Neural cell (in vitro differentiated cells): ENCODE results near the gene SERTAD2. TPM values are rescaled to one million over a fixed set of nuclear protein-coding genes. Genes with fewer than 3 reads are reported as not detected.

Experiments
- H2AFZ ChIP-seq: fragments of 200-600, 300-800 bp; sonication (generic), shearing (Covaris generic); 2 replicates; pipeline ENCODE4 v1.6.0; 2014; ENCODE audit warnings: low read depth, mild to moderate bottlenecking, antibody characterized with exemption, low read length, moderate library complexity
- H3F3A ChIP-seq: fragments of 200-600 bp; shearing (Covaris generic); 2 replicates; pipeline ENCODE4 v1.6.1; 2016; ENCODE audit warnings: mild to moderate bottlenecking, moderate library complexity, mixed read lengths, antibody characterized with exemption, low read length; ENCODE audit not compliant: insufficient read depth, poor library complexity, severe bottlenecking
- H3K27ac ChIP-seq: fragments of 200-600, 300-800 bp; sonication (generic), shearing (Covaris generic); 2 replicates; pipeline ENCODE4 v1.5.1; 2014; ENCODE audit warnings: mild to moderate bottlenecking, low read length, moderate library complexity
- H3K27me3 ChIP-seq: fragments of 300-800, 200-600 bp; sonication (generic), shearing (Covaris generic); 2 replicates; pipeline ENCODE4 v1.6.0; 2014; ENCODE audit warnings: mild to moderate bottlenecking, low read depth, low read length, moderate library complexity; ENCODE audit not compliant: insufficient read depth
- H3K36me3 ChIP-seq: fragments of 300-800, 200-600 bp; sonication (generic), shearing (Covaris generic); 2 replicates; pipeline ENCODE4 v1.5.1; 2014; ENCODE audit warnings: mild to moderate bottlenecking, antibody characterized with exemption, low read length, moderate library complexity; ENCODE audit not compliant: insufficient read depth
- H3K4me2 ChIP-seq: fragments of 300-800, 200-600 bp; sonication (generic), shearing (Covaris generic); 2 replicates; pipeline ENCODE4 v1.6.0; 2014; ENCODE audit warnings: mild to moderate bottlenecking, low read length
- H3K4me3 ChIP-seq: fragments of 300-800, 200-600 bp; sonication (generic), shearing (Covaris generic); 2 replicates; pipeline ENCODE4 v1.5.1; 2014; ENCODE audit warnings: mild to moderate bottlenecking, low read length, moderate library complexity
- H3K79me2 ChIP-seq: fragments of 200-600 bp; shearing (Covaris generic); replicated peaks from 2 replicates; pipeline ENCODE4 v1.6.0; 2014; ENCODE audit warnings: mild to moderate bottlenecking, low read length, moderate library complexity; ENCODE audit not compliant: insufficient read depth
- H3K9ac ChIP-seq: fragments of 300-800, 200-600 bp; sonication (generic), shearing (Covaris generic); 2 replicates; pipeline ENCODE4 v1.6.1; 2016; ENCODE audit warnings: mild to moderate bottlenecking, low read length, mixed read lengths
- H3K9me2 ChIP-seq: fragments of 200-600 bp; shearing (Covaris generic); 2 replicates; pipeline ENCODE4 v1.6.1; 2016; ENCODE audit warnings: mild to moderate bottlenecking, low read length, mixed read lengths; ENCODE audit not compliant: insufficient read depth
- H3K9me3 ChIP-seq: fragments of 200-600, 300-800 bp; sonication (generic), shearing (Covaris generic); 2 replicates; pipeline ENCODE4 v1.6.1; 2016; ENCODE audit warnings: mild to moderate bottlenecking, mixed run types, low read length, moderate library complexity, mixed read lengths
- H4K20me1 ChIP-seq: fragments of 200-600 bp; shearing (Covaris generic); 2 replicates; pipeline ENCODE4 v1.6.1; 2016; ENCODE audit warnings: mild to moderate bottlenecking, mixed run types; ENCODE audit not compliant: insufficient read depth
- EP300 ChIP-seq: fragments of 450-650 bp; conservative IDR thresholded peaks from 2 replicates; pipeline ENCODE4 v1.6.1; 2014; ENCODE audit warnings: antibody characterized with exemption, mild to moderate bottlenecking, moderate library complexity; ENCODE audit not compliant: poor library complexity, severe bottlenecking
- EZH2 ChIP-seq: fragments of 200-600, 300-800 bp; shearing (Covaris generic), sonication (generic); IDR thresholded peaks from 2 replicates; pipeline ENCODE4 v1.6.1; 2014; ENCODE audit warnings: antibody characterized with exemption, low read length, borderline replicate concordance, mild to moderate bottlenecking; ENCODE audit not compliant: insufficient read depth, poor library complexity, severe bottlenecking
- MXI1 ChIP-seq: fragments of 450-650 bp; conservative IDR thresholded peaks from 2 replicates; pipeline ENCODE4 v1.6.1; 2014; ENCODE audit warnings: antibody characterized with exemption, mild to moderate bottlenecking; ENCODE audit not compliant: poor library complexity, severe bottlenecking
- POLR2AphosphoS5 ChIP-seq: IDR thresholded peaks from 2 replicates; pipeline ENCODE4 v1.6.1; 2012
- RAD21 ChIP-seq: fragments of 450-650 bp; conservative IDR thresholded peaks from 2 replicates; pipeline ENCODE4 v1.6.1; 2014; ENCODE audit warnings: antibody characterized with exemption, mild to moderate bottlenecking, moderate library complexity
- SMC3 ChIP-seq: fragments of 450-650 bp; conservative IDR thresholded peaks from 2 replicates; pipeline ENCODE4 v1.6.1; 2014; ENCODE audit warnings: antibody characterized with exemption, mild to moderate bottlenecking, moderate library complexity; ENCODE audit not compliant: poor library complexity
- TAF1 ChIP-seq: IDR thresholded peaks from 2 replicates; pipeline ENCODE4 v1.6.1; 2012; ENCODE audit warnings: low read depth
- polyA plus RNA-seq: library from polyadenylated mRNA; depleted of rRNA; stranded (reverse); fragments of >200 nt; gene quantifications from 2 replicates; pipeline ENCODE4 v1.2.3, GENCODE V29; 2014
- TF ChIP-seq, protein P1 (sequence below): fragments of 450-650 bp; IDR thresholded peaks from 2 replicates; pipeline ENCODE4 v1.5.1; 2014; ENCODE audit warnings: antibody characterized with exemption, mild to moderate bottlenecking, moderate library complexity; ENCODE audit not compliant: poor library complexity, severe bottlenecking
- TF ChIP-seq, protein P2 (sequence below): IDR thresholded peaks from 2 replicates; pipeline ENCODE4 v1.6.1; 2012; ENCODE audit warnings: borderline replicate concordance

Gene SERTAD2
- polyA plus RNA-seq, 1 donor from 2014 or later, result 4.7 TPM

DNA sequence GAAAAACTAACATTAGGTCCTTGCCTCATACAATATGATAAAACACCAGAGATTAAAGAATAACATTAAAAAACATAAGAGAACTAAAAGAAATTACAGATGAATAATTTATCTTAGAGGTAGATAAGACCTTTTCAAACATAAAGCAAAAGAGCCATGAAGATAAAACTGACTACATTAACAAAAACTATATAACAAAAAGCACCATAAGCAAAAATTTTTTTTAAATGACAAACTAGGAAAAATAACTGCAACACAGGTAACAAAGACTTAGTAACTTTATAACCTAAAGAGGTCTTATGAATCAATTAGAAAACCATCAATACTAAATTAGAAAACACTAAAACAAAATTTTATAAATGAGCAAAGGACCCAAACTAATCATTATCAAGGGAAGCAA, 16.3 kb upstream of the SERTAD2 start:
- Histone ChIP-seq H3K9ac (no peak overlapping the region), H3K27me3 (no peaks in the 10 kb centered on the region), H3K27ac (no peak overlapping the region), H3F3A (no peaks in the 10 kb centered on the region), H3K9me3 (no peaks in the 10 kb centered on the region), H3K79me2 (no peaks in the 10 kb centered on the region), H3K4me2 (no peak overlapping the region), H3K4me3 (no peak overlapping the region), H3K36me3 (no peaks in the 10 kb centered on the region), H2AFZ (no peak overlapping the region), H3K9me2 (no peaks in the 10 kb centered on the region), H4K20me1 (no peaks in the 10 kb centered on the region)
- TF ChIP-seq EZH2 (no peak), SMC3 (no peak), MXI1 (no peak), RAD21 (no peak), POLR2AphosphoS5 (no peak), TAF1 (no peak), EP300 (no peak)
- TF ChIP-seq, protein P1, sequence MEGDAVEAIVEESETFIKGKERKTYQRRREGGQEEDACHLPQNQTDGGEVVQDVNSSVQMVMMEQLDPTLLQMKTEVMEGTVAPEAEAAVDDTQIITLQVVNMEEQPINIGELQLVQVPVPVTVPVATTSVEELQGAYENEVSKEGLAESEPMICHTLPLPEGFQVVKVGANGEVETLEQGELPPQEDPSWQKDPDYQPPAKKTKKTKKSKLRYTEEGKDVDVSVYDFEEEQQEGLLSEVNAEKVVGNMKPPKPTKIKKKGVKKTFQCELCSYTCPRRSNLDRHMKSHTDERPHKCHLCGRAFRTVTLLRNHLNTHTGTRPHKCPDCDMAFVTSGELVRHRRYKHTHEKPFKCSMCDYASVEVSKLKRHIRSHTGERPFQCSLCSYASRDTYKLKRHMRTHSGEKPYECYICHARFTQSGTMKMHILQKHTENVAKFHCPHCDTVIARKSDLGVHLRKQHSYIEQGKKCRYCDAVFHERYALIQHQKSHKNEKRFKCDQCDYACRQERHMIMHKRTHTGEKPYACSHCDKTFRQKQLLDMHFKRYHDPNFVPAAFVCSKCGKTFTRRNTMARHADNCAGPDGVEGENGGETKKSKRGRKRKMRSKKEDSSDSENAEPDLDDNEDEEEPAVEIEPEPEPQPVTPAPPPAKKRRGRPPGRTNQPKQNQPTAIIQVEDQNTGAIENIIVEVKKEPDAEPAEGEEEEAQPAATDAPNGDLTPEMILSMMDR, result no peak
- TF ChIP-seq, protein P2, sequence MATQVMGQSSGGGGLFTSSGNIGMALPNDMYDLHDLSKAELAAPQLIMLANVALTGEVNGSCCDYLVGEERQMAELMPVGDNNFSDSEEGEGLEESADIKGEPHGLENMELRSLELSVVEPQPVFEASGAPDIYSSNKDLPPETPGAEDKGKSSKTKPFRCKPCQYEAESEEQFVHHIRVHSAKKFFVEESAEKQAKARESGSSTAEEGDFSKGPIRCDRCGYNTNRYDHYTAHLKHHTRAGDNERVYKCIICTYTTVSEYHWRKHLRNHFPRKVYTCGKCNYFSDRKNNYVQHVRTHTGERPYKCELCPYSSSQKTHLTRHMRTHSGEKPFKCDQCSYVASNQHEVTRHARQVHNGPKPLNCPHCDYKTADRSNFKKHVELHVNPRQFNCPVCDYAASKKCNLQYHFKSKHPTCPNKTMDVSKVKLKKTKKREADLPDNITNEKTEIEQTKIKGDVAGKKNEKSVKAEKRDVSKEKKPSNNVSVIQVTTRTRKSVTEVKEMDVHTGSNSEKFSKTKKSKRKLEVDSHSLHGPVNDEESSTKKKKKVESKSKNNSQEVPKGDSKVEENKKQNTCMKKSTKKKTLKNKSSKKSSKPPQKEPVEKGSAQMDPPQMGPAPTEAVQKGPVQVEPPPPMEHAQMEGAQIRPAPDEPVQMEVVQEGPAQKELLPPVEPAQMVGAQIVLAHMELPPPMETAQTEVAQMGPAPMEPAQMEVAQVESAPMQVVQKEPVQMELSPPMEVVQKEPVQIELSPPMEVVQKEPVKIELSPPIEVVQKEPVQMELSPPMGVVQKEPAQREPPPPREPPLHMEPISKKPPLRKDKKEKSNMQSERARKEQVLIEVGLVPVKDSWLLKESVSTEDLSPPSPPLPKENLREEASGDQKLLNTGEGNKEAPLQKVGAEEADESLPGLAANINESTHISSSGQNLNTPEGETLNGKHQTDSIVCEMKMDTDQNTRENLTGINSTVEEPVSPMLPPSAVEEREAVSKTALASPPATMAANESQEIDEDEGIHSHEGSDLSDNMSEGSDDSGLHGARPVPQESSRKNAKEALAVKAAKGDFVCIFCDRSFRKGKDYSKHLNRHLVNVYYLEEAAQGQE, result no peak

DNA sequence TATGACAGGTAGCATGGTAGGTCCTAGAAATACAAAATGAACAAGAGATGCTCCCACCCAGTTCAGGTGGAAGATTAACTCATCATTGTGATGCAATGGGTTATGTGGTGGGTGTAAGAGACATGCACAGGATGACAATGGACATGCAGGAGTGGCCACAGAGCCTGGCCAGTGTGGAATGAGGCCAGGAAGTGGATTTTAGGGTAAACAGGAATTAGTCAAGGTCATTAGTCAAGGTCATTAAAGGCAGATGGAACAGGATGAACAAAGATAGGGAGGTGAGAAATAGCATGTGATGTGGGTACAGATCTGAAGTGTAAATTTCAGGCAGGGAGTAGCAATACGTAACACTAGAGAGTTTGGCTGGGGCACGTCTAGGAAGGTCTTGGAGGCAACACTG, 15.6 kb upstream of the SERTAD2 start:
- Histone ChIP-seq H3K79me2 (no peaks in the 10 kb centered on the region), H2AFZ (no peak overlapping the region), H4K20me1 (no peaks in the 10 kb centered on the region), H3K4me2 (no peak overlapping the region), H3K36me3 (no peaks in the 10 kb centered on the region), H3K9ac (no peak overlapping the region), H3K4me3 (no peak overlapping the region), H3K9me2 (no peaks in the 10 kb centered on the region), H3K27ac (no peak overlapping the region), H3F3A (no peaks in the 10 kb centered on the region), H3K9me3 (no peaks in the 10 kb centered on the region), H3K27me3 (no peaks in the 10 kb centered on the region)
- no peak for TF ChIP-seq MXI1
- TF ChIP-seq RAD21, result no peak
- TF ChIP-seq POLR2AphosphoS5, result no peak
- no peak for TF ChIP-seq EP300
- TF ChIP-seq, protein P2, result no peak
- no peak for TF ChIP-seq SMC3
- TF ChIP-seq, protein P1, result no peak
- TF ChIP-seq EZH2, result no peak
- no peak for TF ChIP-seq TAF1
